GM23338 (cell line): ENCODE measurements around the gene EXOC7. TPM values are rescaled to one million over a fixed set of nuclear protein-coding genes. Genes with fewer than 3 reads are reported as not detected.

Experiments used
- ATAC-seq: fragments of 200-7000 bp; cut with Tn5 transposase; 3 replicates; pipeline ENCODE4 v1.9.1; 2020
- DNase-seq: peaks from one replicate; pipeline ENCODE4 v3.0.0-alpha.2; 2015; ENCODE audit warnings: low spot score
- H2AFZ ChIP-seq: fragments of 200-600 bp; sonication (generic); 2 replicates; pipeline ENCODE4 v1.8.0; 2016; ENCODE audit warnings: antibody characterized with exemption, mild to moderate bottlenecking, moderate library complexity
- H3F3A ChIP-seq: fragments of 200-600 bp; sonication (generic); replicated peaks from 2 replicates; pipeline ENCODE4 v1.8.0; 2017; ENCODE audit warnings: antibody characterized with exemption, mixed run types, low read depth
- H3K27ac ChIP-seq: fragments of 200-600 bp; sonication (generic); 2 replicates; pipeline ENCODE4 v1.6.1; 2016; ENCODE audit warnings: low read depth
- H3K27me3 ChIP-seq: fragments of 200-600 bp; sonication (generic); 2 replicates; pipeline ENCODE4 v1.8.0; 2016; ENCODE audit warnings: mild to moderate bottlenecking, mixed run types, moderate library complexity; ENCODE audit not compliant: insufficient read depth
- H3K36me3 ChIP-seq: fragments of 200-600 bp; sonication (generic); 2 replicates; pipeline ENCODE4 v1.8.0; 2016; ENCODE audit warnings: mild to moderate bottlenecking; ENCODE audit not compliant: insufficient read depth
- H3K4me1 ChIP-seq: fragments of 200-600 bp; sonication (generic); 2 replicates; pipeline ENCODE4 v1.8.0; 2016; ENCODE audit warnings: mild to moderate bottlenecking, moderate library complexity; ENCODE audit not compliant: insufficient read depth
- H3K4me2 ChIP-seq: fragments of 200-600 bp; sonication (generic); 2 replicates; pipeline ENCODE4 v1.7.1; 2017; ENCODE audit warnings: mixed run types
- H3K4me3 ChIP-seq: fragments of 200-600 bp; sonication (generic); 2 replicates; pipeline ENCODE4 v1.6.1; 2016; ENCODE audit warnings: mixed run types
- H3K79me2 ChIP-seq: fragments of 200-600 bp; sonication (generic); replicated peaks from 2 replicates; pipeline ENCODE4 v1.8.0; 2017; ENCODE audit warnings: mild to moderate bottlenecking; ENCODE audit not compliant: insufficient read depth
- H3K9me2 ChIP-seq: fragments of 200-600 bp; sonication (generic); 2 replicates; pipeline ENCODE4 v1.8.0; 2017; ENCODE audit not compliant: insufficient read depth
- H4K20me1 ChIP-seq: fragments of 200-600 bp; sonication (generic); replicated peaks from 2 replicates; pipeline ENCODE4 v1.8.0; 2017; ENCODE audit warnings: mild to moderate bottlenecking; ENCODE audit not compliant: insufficient read depth
- H3K27ac Mint-ChIP-seq: 2 replicates; pipeline ENCODE4 v1.8.0; 2020; ENCODE audit warnings: inconsistent platforms, mild to moderate bottlenecking, moderate library complexity, mixed read lengths
- H3K27me3 Mint-ChIP-seq: 3 replicates; pipeline ENCODE4 v1.8.0; 2022; ENCODE audit warnings: low read depth, mild to moderate bottlenecking, moderate library complexity, mixed read lengths, inconsistent platforms; ENCODE audit not compliant: insufficient read depth, poor library complexity
- H3K36me3 Mint-ChIP-seq: 3 replicates; pipeline ENCODE4 v1.8.0; 2021; ENCODE audit warnings: low read depth, mild to moderate bottlenecking, inconsistent platforms, moderate library complexity, mixed read lengths
- H3K4me1 Mint-ChIP-seq: 3 replicates; pipeline ENCODE4 v1.8.0; 2020; ENCODE audit warnings: mild to moderate bottlenecking, inconsistent platforms, mixed read lengths
- H3K4me3 Mint-ChIP-seq: 3 replicates; pipeline ENCODE4 v1.8.0; 2021; ENCODE audit warnings: moderate library complexity, mild to moderate bottlenecking, inconsistent platforms, mixed read lengths
- H3K9me3 Mint-ChIP-seq: 3 replicates; pipeline ENCODE4 v1.8.0; 2020; ENCODE audit warnings: moderate library complexity, mild to moderate bottlenecking, inconsistent platforms, mixed read lengths
- CREB1 ChIP-seq: fragments of 250-450 bp; sonication (Bioruptor Pico); IDR thresholded peaks from 2 replicates; pipeline ENCODE4 v1.5.0; 2020; ENCODE audit warnings: low read depth, mild to moderate bottlenecking, moderate library complexity
- CTCF ChIP-seq, 2 experiments: fragments of 200-600 bp in 1 of 2; sonication (generic) in 1 of 2; conservative IDR thresholded peaks; 2 replicates each; pipeline versions ENCODE4 v1.5.1 to v1.6.1; 2016 to 2017; ENCODE audit warnings: antibody characterized with exemption in 2 of 2, low read depth in 2 of 2, mild to moderate bottlenecking in 2 of 2, moderate library complexity in 1 of 2
- ETS1 ChIP-seq: IDR thresholded peaks from 2 replicates; pipeline ENCODE4 v1.6.1; 2016; ENCODE audit warnings: antibody characterized with exemption
- EZH2 ChIP-seq: fragments of 200-600 bp; sonication (generic); IDR thresholded peaks from one replicate; pipeline ENCODE4 v1.8.0; 2017; ENCODE audit warnings: antibody characterized with exemption, mild to moderate bottlenecking, low read depth; ENCODE audit not compliant: unreplicated experiment
- EZH2phosphoT487 ChIP-seq: fragments of 200-600 bp; sonication (generic); IDR thresholded peaks from one replicate; pipeline ENCODE4 v1.8.1; 2018; ENCODE audit warnings: antibody characterized with exemption; ENCODE audit not compliant: unreplicated experiment
- JUNB ChIP-seq: IDR thresholded peaks from one replicate; pipeline ENCODE4 v1.6.1; 2016; ENCODE audit warnings: antibody characterized with exemption; ENCODE audit not compliant: unreplicated experiment
- NANOG ChIP-seq: IDR thresholded peaks from 2 replicates; pipeline ENCODE4 v1.6.1; 2016; ENCODE audit warnings: antibody characterized with exemption, borderline replicate concordance
- POLR2AphosphoS5 ChIP-seq: IDR thresholded peaks from 2 replicates; pipeline ENCODE4 v1.6.1; 2016; ENCODE audit warnings: antibody characterized with exemption, low read depth
- REST ChIP-seq: IDR thresholded peaks from one replicate; pipeline ENCODE4 v1.6.1; 2018; ENCODE audit warnings: antibody characterized with exemption; ENCODE audit not compliant: unreplicated experiment
- STAT1 ChIP-seq: IDR thresholded peaks from one replicate; pipeline ENCODE4 v1.6.1; 2016; ENCODE audit warnings: antibody characterized with exemption; ENCODE audit not compliant: unreplicated experiment
- ZNF114 ChIP-seq: fragments of 250-450 bp; sonication (Bioruptor Pico); IDR thresholded peaks from 2 replicates; pipeline ENCODE4 v1.5.0; 2020; ENCODE audit warnings: mild to moderate bottlenecking, moderate library complexity
- ZNF331 ChIP-seq: fragments of 250-450 bp; sonication (Bioruptor Pico); IDR thresholded peaks from 2 replicates; pipeline ENCODE4 v1.5.0; 2020; ENCODE audit warnings: low read depth, mild to moderate bottlenecking, moderate library complexity
- ZNF462 ChIP-seq: fragments of 250-450 bp; sonication (Bioruptor Pico); IDR thresholded peaks from 2 replicates; pipeline ENCODE4 v1.5.0; 2020; ENCODE audit warnings: mild to moderate bottlenecking, moderate library complexity
- polyA plus RNA-seq: library from polyadenylated mRNA; unstranded; fragments of >200 nt; fragmentation: Nextera tagmentation; extraction: Ambion mirVana; gene quantifications from 2 replicates; pipeline ENCODE4 v1.2.1, GENCODE V29; 2016
- total RNA-seq: library from RNA; depleted of rRNA; stranded (reverse); fragments of >200 nt; shearing (Covaris generic); gene quantifications from 2 replicates; pipeline ENCODE4 v1.2.3, GENCODE V29; 2014

Gene EXOC7
- total and polyA plus RNA-seq, 2 experiments from 2014 or later: 75.4 to 77.4 TPM

DNA sequence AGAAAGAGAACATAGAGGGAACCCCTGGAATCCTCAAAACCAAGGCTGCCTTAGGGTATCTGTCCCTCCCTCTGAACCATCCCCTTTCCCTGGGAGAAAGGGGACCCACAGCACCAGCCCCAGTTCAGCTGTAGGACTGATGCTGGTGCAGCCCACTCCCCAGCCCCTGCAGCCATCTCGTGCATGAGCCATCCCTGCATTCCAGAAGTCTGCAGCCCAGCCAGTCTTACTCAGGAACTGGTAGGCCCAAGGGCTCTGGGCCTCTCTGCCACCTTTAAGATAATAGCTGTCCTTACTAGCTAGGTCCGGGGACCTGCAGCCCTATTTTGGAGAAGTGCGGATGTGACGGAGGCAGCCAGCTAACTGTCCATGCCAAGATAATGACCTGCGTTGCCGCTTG lies 70.4 kb downstream of the EXOC7 start:
- H3K27ac ChIP-seq: no peak overlapping the region
- DNase-seq (no peak), ATAC-seq (no peak)
- H3K9me2 ChIP-seq: no peaks in the 10 kb centered on the region
- no peak for TF ChIP-seq NANOG
- no peak for TF ChIP-seq CTCF (conservative IDR thresholded peaks at IDR 0.05; ENCODE audit: low read depth in 2 of 2)
- no peak for TF ChIP-seq ETS1
- TF ChIP-seq STAT1: no peak
- TF ChIP-seq JUNB: no peak
- no peak for TF ChIP-seq REST
- no peak for TF ChIP-seq ZNF331 (CRISPR knock-in tag)
- no peak for TF ChIP-seq POLR2AphosphoS5
- no peak for TF ChIP-seq CREB1 (CRISPR knock-in tag)
- no peak for TF ChIP-seq EZH2phosphoT487
- TF ChIP-seq EZH2: no peak
- no peak for TF ChIP-seq ZNF114 (CRISPR knock-in tag)
- TF ChIP-seq ZNF462: no peak
- H3K4me2 ChIP-seq: no peak overlapping the region
- Mint-ChIP-seq H3K36me3 (peaks cover 1% of the 10 kb centered on the region; the same call in 2 of the 3 replicates), H3K27ac (no peak overlapping the region), H3K27me3 (peaks cover 14% of the 10 kb centered on the region), H3K9me3 (no peaks in the 10 kb centered on the region), H3K4me3 (no peak overlapping the region), H3K4me1 (peaks cover 23% of the 10 kb centered on the region)
- H4K20me1 ChIP-seq: no peaks in the 10 kb centered on the region; the same call in 1 of the 2 replicates
- peaks cover 15% of the 10 kb centered on the region for H3F3A ChIP-seq
- H2AFZ ChIP-seq: no peak overlapping the region
- H3K27me3 ChIP-seq: no peaks in the 10 kb centered on the region
- no peaks in the 10 kb centered on the region for H3K79me2 ChIP-seq
- H3K36me3 ChIP-seq: no peaks in the 10 kb centered on the region
- peaks cover 22% of the 10 kb centered on the region for H3K4me1 ChIP-seq
- no peak overlapping the region for H3K4me3 ChIP-seq
